GM23248 (cell line): ENCODE data around the gene APOM. TPM values are rescaled to one million over a fixed set of nuclear protein-coding genes. Genes with fewer than 3 reads are reported as not detected.

Experiments used
- DNase-seq: peaks from one replicate; pipeline ENCODE4 v3.0.0-alpha.2; 2015
- H2AFZ ChIP-seq: fragments of 200-600 bp; sonication (generic); 2 replicates; pipeline ENCODE4 v1.6.1; 2016; ENCODE audit warnings: antibody characterized with exemption
- H3F3A ChIP-seq: fragments of 200-600 bp; sonication (generic); 2 replicates; pipeline ENCODE4 v1.6.1; 2016; ENCODE audit warnings: mild to moderate bottlenecking, antibody characterized with exemption, mixed run types; ENCODE audit not compliant: insufficient read depth
- H3K27ac ChIP-seq: fragments of 200-600 bp; sonication (generic); 2 replicates; pipeline ENCODE4 v1.5.1; 2016; ENCODE audit warnings: mild to moderate bottlenecking
- H3K27me3 ChIP-seq: fragments of 200-600 bp; sonication (generic); replicated peaks from 2 replicates; pipeline ENCODE4 v1.6.1; 2016; ENCODE audit warnings: mild to moderate bottlenecking; ENCODE audit not compliant: insufficient read depth
- H3K36me3 ChIP-seq: fragments of 200-600 bp; sonication (generic); 2 replicates; pipeline ENCODE4 v1.6.1; 2016; ENCODE audit warnings: low read depth, mild to moderate bottlenecking
- H3K4me1 ChIP-seq: fragments of 200-600 bp; sonication (generic); 2 replicates; pipeline ENCODE4 v1.6.1; 2016; ENCODE audit warnings: mild to moderate bottlenecking; ENCODE audit not compliant: insufficient read depth
- H3K4me2 ChIP-seq: fragments of 200-600 bp; sonication (generic); one replicate; pipeline ENCODE4 v1.6.1; 2016; ENCODE audit warnings: mild to moderate bottlenecking; ENCODE audit not compliant: unreplicated experiment
- H3K4me3 ChIP-seq: fragments of 200-600 bp; sonication (generic); 2 replicates; pipeline ENCODE4 v1.5.1; 2016; ENCODE audit warnings: mild to moderate bottlenecking
- H3K79me2 ChIP-seq: fragments of 200-600 bp; sonication (generic); 2 replicates; pipeline ENCODE4 v1.6.1; 2016; ENCODE audit warnings: mild to moderate bottlenecking; ENCODE audit not compliant: insufficient read depth
- H3K9ac ChIP-seq: fragments of 200-600 bp; sonication (generic); 2 replicates; pipeline ENCODE4 v1.6.1; 2016; ENCODE audit warnings: mild to moderate bottlenecking
- H3K9me2 ChIP-seq: fragments of 200-600 bp; sonication (generic); 2 replicates; pipeline ENCODE4 v1.6.1; 2016; ENCODE audit warnings: mixed run types, mild to moderate bottlenecking, moderate library complexity; ENCODE audit not compliant: insufficient read depth
- H3K9me3 ChIP-seq: fragments of 200-600 bp; sonication (generic); one replicate; pipeline ENCODE4 v1.6.1; 2017; ENCODE audit warnings: low read depth
- H4K20me1 ChIP-seq: fragments of 200-600 bp; sonication (generic); 2 replicates; pipeline ENCODE4 v1.6.0; 2016; ENCODE audit not compliant: insufficient read depth
- EZH2 ChIP-seq: fragments of 200-600 bp; sonication (generic); IDR thresholded peaks from 2 replicates; pipeline ENCODE4 v1.6.1; 2018; ENCODE audit warnings: antibody characterized with exemption, mild to moderate bottlenecking; ENCODE audit not compliant: insufficient read depth, poor library complexity, severe bottlenecking
- EZH2phosphoT487 ChIP-seq: fragments of 200-600 bp; sonication (generic); IDR thresholded peaks from 2 replicates; pipeline ENCODE4 v1.6.1; 2018; ENCODE audit warnings: antibody characterized with exemption, moderate library complexity, mild to moderate bottlenecking, low read depth; ENCODE audit not compliant: insufficient read depth
- WGBS, 2 experiments: methylation state at CpG; one replicate each; pipeline ENCODE4 v1.1.6; 2015 to 2017; ENCODE audit warnings: low lambda C conversion rate in 2 of 2, low coverage in 1 of 2; ENCODE audit errors: missing lambda C conversion rate in 2 of 2; 5-methylcytosine and 5-hydroxymethylcytosine counted together
- in situ Hi-C: fragments of 300-500 bp; cut with MboI; formaldehyde crosslinking; loops from 2 replicates; pipeline ENCODE4 v1.15.0; 2020
- polyA plus RNA-seq: library from polyadenylated mRNA; unstranded; fragments of >200 nt; fragmentation: Nextera tagmentation; extraction: Ambion mirVana; gene quantifications from 2 replicates; pipeline ENCODE4 v1.2.1, GENCODE V29; 2016
- total RNA-seq: library from RNA; depleted of rRNA; stranded (reverse); fragments of >200 nt; shearing (Covaris generic); gene quantifications from 2 replicates; pipeline ENCODE4 v1.2.3, GENCODE V29; 2014

The APOM gene
- total and polyA plus RNA-seq, 2 experiments from 2014 or later = 0.76 to 5.9 TPM

- no peak overlapping the region for H3K9ac ChIP-seq
- in situ Hi-C loops = no loop called here
- no peak overlapping the region for H3K27ac ChIP-seq
- H3K36me3 ChIP-seq = peaks cover 9% of the 10 kb centered on the region; the same call in 1 of the 2 replicates
- DNase-seq = no peak
- no peaks in the 10 kb centered on the region for H3K27me3 ChIP-seq
- no peaks in the 10 kb centered on the region for H3K79me2 ChIP-seq
- no peaks in the 10 kb centered on the region for H3K9me3 ChIP-seq
- no peaks in the 10 kb centered on the region for H3K9me2 ChIP-seq
- H2AFZ ChIP-seq = no peak overlapping the region
- WGBS, 2 experiments = 76 to 85% methylated on average over 13 to 14 of the region's 14 CpGs
- H4K20me1 ChIP-seq = no peaks in the 10 kb centered on the region
- H3K4me2 ChIP-seq = no peak overlapping the region
- no peaks in the 10 kb centered on the region for H3K4me1 ChIP-seq
- H3F3A ChIP-seq = no peaks in the 10 kb centered on the region
- no peak for TF ChIP-seq EZH2phosphoT487
- TF ChIP-seq EZH2 = no peak
- no peak overlapping the region for H3K4me3 ChIP-seq
Measured at GRCh38 chr6:31687860-31688693, 32.4 kb downstream of the APOM start.

GRCh38 chr6:31689249-31690110, 33.8 kb downstream of the APOM start:
- H3K36me3 ChIP-seq = peaks cover 9% of the 10 kb centered on the region; the same call in 1 of the 2 replicates
- in situ Hi-C loops = no loop called here
- H3K9me3 ChIP-seq = no peaks in the 10 kb centered on the region
- no peak overlapping the region for H3K4me3 ChIP-seq
- no peak overlapping the region for H3K27ac ChIP-seq
- H3K9me2 ChIP-seq = no peaks in the 10 kb centered on the region
- H3K27me3 ChIP-seq = no peaks in the 10 kb centered on the region
- H3K4me1 ChIP-seq = no peaks in the 10 kb centered on the region
- no peak overlapping the region for H3K4me2 ChIP-seq
- 89 to 92% methylated on average over 11 of the region's 11 CpGs for WGBS, 2 experiments
- no peaks in the 10 kb centered on the region for H3K79me2 ChIP-seq
- no peaks in the 10 kb centered on the region for H4K20me1 ChIP-seq
- TF ChIP-seq EZH2 = no peak
- no peak for TF ChIP-seq EZH2phosphoT487
- no peaks in the 10 kb centered on the region for H3F3A ChIP-seq
- H3K9ac ChIP-seq = no peak overlapping the region
- DNase-seq = peak; percentile 25
- H2AFZ ChIP-seq = no peak overlapping the region

- TF ChIP-seq EZH2phosphoT487 (no peak), EZH2 (no peak)
- no peak overlapping the region for H3K4me3 ChIP-seq
- no peaks in the 10 kb centered on the region for H3K9me2 ChIP-seq
- no peaks in the 10 kb centered on the region for H4K20me1 ChIP-seq
- no peak overlapping the region for H3K4me2 ChIP-seq
- no peaks in the 10 kb centered on the region for H3F3A ChIP-seq
- 75 to 85% methylated on average over 10 of the region's 10 CpGs for WGBS, 2 experiments
- no peak overlapping the region for H2AFZ ChIP-seq
- no peaks in the 10 kb centered on the region for H3K9me3 ChIP-seq
- no peaks in the 10 kb centered on the region for H3K4me1 ChIP-seq
- H3K79me2 ChIP-seq = no peaks in the 10 kb centered on the region
- H3K27ac ChIP-seq = no peak overlapping the region
- peaks cover 14% of the 10 kb centered on the region; the same call in 1 of the 2 replicates for H3K36me3 ChIP-seq
- no peak for DNase-seq
- no peak overlapping the region for H3K9ac ChIP-seq
- no peaks in the 10 kb centered on the region for H3K27me3 ChIP-seq
- in situ Hi-C loops = no loop called here
Measured at GRCh38 chr6:31690231-31691077, 34.8 kb downstream of the APOM start.

DNA sequence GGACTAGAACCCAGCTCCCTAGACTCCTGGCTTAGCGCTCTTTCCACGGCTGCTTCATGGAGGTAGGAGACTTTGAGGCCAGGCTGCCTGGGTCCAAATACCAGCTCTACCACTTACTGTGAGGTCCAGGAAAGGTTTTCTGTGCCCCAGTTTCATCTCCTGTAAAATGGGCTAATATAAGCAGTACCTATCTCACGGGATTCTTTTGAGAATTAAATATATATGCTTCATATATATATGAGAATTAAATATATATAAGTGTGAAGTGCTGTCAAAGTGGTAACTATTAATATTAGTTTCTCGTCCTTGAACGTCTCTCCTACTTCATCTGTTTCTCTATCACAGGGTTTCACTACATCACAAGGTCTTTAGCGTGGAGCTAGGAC, 35.4 kb downstream of the APOM start:
- Histone ChIP-seq H3K4me2 (no peak overlapping the region), H3K9me3 (no peaks in the 10 kb centered on the region), H3K4me1 (no peaks in the 10 kb centered on the region), H3K9ac (no peak overlapping the region), H3K36me3 (peaks cover 16% of the 10 kb centered on the region; the same call in 1 of the 2 replicates), H3K4me3 (no peak overlapping the region), H3K79me2 (no peaks in the 10 kb centered on the region), H3K27me3 (no peaks in the 10 kb centered on the region), H4K20me1 (no peaks in the 10 kb centered on the region), H3F3A (no peaks in the 10 kb centered on the region), H2AFZ (no peak overlapping the region), H3K27ac (no peak overlapping the region), H3K9me2 (no peaks in the 10 kb centered on the region)
- in situ Hi-C loops = no loop called here
- WGBS, 2 experiments = 77 to 82% methylated on average over 6 of the region's 6 CpGs
- TF ChIP-seq EZH2 (no peak), EZH2phosphoT487 (no peak)
- no peak for DNase-seq
